Pulmonary artery endothelial cell (primary cell): Measurements from ENCODE around the gene CD8B. TPM values are rescaled to one million over a fixed set of nuclear protein-coding genes. Genes with fewer than 3 reads are reported as not detected.

ENCODE experiments used
- DNase-seq: peaks from one replicate; pipeline ENCODE4 v3.0.0-alpha.2; 2011; ENCODE audit warnings: low read depth, low spot score
- total RNA-seq: library from RNA; depleted of rRNA; stranded (reverse); fragments of >200 nt; gene quantifications from 2 replicates; pipeline ENCODE4 v1.2.3, GENCODE V29; 2014

The CD8B gene
- total RNA-seq, 1 donor from 2014 or later: not detected

DNA sequence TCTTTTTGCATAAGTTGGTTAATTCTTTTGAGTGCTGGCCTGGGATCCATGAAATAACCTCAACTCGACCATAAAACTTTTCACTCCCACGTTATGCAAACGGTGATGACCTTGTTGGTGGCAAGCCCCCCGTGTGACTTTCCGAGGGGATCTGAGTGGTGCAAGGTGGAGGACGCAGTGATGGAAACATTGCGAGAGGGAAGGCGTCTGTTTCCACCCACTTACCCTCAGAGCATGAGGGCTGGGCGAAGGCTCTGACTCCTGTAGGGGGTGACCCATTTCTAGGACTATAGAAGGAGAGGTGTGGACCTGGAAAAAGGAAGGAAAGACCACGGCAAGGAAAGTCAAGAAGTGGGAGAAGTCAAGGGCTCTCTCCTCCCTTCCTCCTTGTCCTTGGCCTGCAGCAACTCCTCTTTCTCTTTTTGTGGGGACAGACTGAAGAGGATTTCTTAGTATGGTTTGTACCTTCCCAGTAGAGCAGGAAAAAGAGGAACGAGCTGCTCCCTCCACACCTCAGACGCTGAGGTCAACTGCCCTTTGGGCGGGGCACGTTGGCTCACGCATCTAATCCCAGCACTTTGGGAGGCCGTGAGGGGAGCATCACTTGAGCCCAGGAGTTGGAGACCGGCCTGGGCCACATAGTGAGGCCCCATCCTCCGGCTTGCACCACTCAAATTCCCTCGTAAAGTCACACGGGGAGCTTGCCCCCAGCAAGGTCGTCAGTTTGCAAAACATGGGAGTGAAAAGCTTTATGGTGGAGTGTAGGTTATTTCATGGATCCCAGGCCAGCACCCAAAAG, 55.4 kb downstream of the CD8B start:
- DNase-seq: no peak

DNA sequence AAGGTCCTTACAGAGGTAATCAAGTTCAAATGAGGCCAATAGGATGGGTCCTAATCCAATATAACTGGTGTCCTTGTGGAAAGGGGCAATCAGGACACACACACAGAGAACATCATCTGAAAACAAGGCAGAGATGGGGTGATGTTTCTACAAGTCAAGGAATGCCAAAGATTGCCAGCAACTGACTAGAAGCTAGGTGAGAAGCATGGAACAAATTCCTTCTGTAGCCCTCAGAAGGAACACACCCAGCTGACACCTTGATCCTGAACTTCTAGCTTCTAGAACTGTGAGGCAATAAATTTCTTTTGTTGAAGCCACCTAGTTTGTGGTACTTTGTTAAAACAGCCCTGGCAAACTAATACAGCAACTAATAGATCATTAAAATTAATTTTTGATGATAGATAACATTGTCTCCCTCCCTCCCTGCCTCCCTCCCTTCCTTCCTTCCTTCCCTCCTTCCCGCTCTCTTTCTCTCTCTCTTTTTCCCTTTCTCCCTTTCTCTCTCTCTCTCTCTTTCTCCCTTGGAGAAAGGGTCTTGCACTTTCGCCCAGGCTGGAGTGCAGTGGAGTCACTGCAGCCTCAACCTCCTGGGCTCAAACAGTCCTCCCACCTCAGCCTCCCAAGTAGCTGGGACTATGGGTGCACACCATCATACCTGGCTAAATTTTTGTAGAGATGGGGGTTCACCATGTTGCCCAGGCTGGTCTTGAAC, 60.7 kb downstream of the CD8B start:
- no peak for DNase-seq

DNA sequence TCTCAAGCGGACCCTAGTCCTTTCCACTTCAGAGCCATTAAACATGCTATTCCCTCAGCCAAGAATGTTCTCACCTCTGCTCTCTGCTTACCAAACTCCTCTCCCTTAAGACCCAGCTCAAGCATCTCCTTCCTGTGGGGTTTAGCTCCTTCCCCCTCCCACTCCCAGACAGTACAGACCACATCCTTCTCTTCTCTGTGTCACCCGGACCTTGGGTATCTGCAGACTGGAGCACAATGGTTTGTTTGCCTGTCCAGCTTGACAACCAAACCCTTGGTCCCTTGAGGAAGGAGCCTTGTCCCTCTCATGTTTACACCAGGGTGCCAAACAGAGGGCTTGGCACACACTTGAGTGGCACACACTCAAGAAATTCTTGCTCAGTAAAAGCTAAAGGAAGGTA, 66.8 kb downstream of the CD8B start:
- no peak for DNase-seq

DNA sequence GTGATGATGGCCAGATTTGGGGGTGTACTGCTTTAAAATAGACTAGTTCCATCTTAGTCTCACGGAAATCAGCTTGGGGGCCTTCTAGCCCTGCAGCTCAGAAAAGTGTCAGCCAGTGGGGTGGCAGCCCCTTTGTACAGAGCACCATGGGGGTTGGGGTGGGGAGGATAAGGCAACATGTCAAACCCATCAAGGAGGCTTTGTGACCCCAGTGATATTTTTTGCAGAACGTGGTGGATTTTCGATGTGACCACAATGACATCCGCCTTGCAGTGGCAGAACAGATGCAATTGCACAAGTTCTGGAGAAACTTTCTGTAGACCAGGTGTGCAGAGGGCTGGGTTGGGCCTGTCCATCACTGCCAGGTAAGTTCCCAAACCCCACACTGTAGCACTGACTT, 67.9 kb downstream of the CD8B start:
- DNase-seq: no peak

DNA sequence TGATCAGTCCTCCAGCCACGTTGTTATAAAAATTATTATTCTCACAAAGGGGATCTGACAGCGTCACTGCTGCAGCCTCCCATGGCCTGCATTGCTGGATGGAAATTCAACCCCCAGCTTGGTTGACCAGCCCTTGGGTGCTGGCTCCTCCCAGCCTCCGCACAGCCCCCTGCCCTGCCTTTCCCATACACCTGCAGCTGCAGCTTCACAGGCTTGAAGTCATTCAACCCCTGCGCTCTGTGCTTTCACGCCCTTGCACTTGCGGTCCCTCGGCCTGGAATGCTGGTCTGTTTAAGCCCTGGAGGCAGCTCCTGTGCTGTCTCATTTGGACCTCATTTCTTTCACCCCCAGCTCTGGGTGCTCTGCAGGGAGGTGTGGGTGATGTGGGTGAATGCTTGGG, 70.1 kb downstream of the CD8B start:
- DNase-seq: no peak

DNA sequence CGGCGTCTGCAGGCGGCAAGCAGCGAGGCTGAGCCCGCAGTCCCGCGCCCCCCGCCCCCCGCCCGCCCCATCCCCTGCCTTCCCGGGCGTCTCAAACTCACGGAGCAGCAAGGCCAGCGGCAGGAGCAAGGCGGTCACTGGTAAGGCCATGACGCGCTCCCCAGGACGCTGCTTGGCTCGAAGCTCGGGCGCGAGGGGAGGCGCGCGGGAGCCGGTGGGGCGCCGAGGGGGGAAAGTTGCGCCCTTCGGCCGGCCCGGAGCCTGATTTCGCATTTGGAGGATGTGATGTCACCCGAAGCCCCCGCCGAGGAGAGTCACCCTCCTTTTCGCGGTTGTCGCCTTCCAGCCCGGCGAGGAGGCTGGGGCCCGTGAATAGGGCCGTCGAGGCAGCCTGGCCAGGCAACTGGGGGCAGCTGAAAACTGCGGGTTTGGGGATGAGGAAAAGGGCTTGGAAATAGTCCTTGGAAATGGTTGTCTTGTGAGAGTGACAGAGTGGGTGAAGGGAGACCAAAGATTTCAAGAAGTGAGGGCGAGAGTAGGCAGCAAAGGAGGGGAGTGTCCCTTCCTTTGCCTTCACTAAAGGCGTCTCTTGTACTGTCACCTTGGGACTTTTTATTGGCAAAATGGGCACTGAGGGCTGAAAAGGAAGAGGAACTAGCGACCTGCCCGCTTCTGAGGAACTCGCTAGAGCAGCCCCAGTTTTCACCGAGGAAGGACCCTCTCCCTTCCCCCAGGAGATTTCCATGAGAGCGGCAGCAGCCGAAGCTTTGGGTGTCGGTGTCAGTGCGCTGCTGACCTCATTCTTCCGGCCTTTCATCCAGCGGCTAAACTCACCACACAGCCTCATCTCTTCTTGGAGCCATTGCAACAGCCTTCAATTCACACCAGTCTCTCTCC, 70.8 kb downstream of the CD8B start, which contains the start of gene CD8A:
TSS of gene CD8A (minus strand) at position 238 of the 897 bp plus-strand sequence. CDS start at position 150, 88 bp downstream.
- DNase-seq: no peak

DNA sequence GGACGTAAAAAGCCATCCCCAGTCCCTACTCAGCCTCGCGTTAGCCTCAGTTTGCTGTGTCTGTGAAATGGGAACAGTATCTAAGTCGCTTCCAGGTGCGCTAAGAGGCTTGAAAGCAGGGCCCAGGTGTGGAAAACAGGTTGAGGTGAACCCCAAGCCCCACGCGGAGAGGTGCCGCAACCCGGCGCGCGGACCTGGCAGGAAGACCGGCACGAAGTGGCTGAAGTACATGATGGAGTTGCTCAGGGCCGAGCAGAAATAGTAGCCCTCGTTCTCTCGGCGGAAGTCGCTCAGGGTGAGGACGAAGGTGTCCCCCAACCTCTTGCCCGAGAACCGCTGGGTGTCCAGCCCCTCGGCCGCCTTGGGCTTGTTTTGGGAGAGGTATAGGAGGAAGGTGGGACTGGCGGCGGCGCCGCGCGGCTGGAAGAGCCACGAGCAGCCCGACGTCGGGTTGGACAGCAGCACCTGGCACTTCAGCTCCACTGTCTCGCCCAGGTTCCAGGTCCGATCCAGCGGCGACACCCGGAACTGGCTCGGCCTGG, 71.5 kb downstream of the CD8B start:
- DNase-seq: no peak

DNA sequence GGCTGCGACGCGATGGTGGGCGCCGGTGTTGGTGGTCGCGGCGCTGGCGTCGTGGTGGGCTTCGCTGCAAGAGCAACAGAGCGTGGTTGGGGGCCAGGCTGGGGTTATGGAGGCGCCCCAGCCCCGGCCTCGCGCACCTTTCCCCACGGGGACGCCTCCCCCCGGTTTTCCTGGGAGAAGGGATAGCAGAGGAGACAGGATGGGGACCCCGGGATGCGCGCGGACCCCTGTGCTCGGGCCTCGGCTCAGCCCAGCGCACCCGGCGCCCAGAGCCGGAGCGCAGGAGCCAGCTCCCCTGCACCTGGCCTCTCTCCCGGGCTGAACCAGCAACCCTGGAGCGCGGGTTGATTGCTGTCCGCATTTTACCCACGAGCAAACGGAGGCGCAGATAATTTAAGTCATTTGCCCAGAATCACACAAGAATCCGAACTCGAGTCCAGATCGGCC, 72.0 kb downstream of the CD8B start:
- DNase-seq: no peak

DNA sequence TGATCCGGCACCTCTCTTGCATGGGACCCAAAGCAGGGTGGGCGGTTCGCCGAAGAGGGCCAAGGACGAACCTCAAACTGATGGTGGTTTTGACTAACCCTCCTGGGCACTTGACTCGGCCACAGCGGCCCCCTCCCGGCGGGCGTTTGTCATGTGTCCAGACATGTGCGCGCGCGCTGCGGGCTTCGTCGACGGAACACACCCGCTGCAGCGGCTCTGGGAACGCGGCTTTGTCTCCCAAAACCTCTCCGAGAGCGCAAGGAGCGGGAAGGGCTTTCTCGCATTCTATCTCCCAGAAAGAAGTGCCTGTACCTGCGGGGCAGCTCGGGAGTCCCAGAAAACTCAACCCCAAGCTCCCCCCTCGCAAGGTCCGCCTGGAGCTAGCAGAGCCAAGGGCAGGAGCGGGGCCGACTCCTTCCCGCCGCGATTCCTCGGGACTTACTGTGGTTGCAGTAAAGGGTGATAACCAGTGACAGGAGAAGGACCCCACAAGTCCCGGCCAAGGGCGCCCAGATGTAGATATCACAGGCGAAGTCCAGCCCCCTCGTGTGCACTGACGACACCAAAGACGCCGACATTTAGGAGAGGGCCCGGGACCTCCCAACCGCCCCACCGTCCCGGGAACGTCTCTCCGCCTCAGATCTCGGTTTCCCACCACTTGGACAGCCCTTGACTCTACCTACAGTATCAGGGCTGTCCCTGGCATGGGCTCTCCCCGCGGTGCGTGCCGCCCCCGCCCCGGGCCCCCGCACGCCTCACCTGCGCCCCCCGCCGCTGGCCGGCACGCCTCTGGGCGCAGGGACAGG, 72.6 kb downstream of the CD8B start:
- no peak for DNase-seq

DNA sequence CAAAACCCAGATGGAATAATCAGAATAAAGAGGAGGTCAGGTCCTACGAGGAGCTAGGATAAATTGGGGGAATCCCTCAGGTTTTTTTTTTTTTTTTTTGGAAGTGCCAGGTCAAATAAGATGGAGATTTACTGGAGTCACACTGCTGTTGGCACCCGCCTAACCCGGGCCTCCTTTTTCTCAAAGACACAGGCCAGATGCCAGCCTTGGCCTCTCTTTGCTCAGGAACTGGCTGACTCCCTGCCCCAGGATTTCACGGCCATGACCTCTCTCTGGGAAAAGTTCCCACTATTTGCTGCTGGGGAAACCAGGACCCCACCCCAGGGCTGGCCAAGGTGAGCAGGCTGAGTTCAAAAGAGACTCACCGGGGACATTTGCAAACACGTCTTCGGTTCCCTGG, 73.5 kb downstream of the CD8B start:
- DNase-seq: no peak

DNA sequence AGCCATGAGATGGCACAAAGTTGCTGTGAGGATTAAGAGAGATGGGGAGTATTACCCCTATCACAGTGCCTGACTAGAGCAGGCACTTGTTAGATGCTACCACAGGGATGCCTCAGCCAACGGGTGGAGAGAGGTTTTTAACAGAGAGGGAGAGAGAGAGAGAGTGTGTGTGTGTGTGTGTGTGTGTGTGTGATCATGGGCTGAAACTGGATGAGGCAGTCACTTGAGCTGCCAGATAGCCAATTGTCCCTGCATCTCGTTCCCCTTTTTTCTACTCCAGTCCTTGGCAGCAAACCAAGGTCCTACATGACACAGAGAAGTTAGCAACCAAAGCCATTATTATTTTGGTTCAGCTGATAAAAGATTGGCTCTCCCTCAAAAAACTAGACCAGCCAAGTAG, 74.0 kb downstream of the CD8B start:
- no peak for DNase-seq

DNA sequence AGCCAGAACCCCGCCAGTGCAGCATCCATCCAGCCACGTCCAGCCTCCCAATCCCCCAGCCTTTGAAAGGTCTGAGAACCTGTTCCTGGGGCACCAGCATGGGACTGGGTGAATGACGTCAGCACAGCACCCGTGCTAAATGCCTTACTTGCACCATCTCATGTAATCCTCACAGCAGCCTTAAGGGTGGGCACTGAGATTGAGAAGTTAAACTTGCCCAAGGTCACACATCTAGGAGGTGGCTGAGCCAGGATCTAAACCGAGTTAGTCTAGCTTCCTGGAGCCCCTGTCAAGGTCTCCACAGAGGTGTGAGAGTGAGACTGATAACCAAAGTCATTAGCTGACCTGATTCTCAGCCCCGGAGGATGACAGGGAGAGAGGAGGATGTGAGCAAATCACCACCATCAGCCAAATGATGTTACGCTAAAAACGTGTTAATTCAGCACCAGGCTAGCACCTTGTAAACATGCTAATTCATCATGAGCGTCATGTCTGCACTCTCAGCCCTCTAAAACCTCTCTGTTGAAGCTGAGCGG, 75.6 kb downstream of the CD8B start:
- no peak for DNase-seq

DNA sequence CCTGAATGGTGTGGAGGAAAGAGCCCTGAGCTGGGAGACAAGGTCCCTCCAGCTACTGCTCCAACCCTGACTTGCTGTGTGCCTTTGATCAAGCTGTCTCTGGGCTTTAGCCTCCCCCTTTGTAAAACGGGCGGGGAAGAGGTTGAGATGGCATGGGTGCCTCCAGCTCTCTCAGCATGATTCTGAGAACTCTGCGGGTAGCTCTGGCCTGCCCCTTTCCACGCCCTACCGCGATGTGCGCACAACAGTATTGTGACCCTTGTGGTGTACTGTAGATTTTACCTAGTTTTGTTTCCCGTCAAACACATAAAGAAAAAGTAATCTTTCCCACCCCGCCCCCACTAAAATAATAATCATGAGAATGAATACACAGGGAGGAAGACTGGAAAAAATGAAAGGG, 76.2 kb downstream of the CD8B start:
- DNase-seq: no peak

DNA sequence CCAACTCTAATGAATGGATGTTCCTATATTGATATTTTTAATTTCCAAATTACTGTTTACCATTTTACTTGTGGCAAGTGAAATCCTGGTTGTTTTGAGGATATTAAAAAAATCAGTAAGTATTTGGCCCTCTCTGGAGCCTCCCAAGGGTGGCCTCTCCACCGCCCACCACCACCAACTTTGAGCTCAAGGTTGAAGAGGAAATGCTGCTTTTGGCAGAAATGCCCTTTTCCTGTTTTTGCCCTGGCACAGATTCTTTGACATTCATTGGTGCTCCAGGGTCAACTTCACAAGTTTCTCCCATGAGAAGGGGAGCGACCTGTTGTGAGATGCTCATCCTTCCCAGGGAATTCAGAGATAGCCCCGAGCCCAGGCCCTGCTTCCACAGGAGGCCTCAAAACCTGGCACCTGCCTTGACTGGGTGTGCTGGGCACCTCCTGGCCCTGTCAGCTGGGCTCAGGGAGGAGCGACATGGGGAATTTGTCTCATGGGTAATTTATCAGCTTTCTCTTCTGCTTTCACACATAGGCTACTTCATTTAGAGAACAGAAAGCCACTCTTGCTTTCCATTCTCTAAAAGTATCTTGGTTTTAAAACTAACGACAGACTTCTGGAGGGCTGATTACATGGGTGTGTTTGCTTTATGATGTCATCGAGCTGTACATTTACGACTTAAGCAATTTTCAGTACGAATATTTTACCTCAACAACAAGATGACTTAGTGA, 77.9 kb downstream of the CD8B start:
- DNase-seq: no peak

DNA sequence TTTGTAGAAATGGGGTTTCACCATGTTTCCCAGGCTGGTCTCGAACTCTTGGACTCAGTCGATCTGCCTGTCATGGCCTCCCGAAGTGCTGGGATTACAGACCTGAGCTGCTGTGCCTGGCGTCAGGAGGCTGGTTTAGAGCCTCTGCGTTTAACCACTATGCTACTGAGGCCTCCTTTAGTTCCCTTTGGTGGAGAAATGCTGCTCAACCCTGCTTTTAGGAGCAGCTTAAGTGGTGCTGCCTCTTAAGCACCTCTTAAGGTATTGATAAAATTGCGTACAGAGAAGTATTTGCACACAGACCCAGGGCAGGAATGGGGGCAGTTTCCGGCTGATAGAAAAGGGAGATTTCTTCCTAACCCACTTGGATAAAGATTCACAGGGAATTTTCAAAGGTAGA, 78.9 kb downstream of the CD8B start:
- DNase-seq: no peak

DNA sequence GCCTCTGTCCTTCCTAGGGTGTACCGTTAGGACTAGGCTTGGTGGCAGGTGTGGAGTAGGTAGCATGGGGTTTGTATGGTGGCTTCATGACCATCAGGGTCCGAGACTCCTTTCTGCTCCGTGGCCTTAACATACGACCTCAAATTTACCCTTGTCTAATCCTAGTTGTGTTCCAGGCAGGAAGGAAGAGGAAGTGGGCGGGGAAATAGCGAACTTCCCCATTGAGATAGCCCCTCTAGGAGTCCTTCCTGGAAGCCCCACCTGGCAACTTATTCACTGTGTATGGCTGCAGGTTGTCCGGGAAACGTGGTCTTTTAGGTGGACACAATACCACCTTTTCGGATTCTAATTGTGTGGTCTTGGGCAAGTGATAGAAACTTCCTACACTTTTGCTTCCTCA, 80.3 kb downstream of the CD8B start:
- DNase-seq: no peak

DNA sequence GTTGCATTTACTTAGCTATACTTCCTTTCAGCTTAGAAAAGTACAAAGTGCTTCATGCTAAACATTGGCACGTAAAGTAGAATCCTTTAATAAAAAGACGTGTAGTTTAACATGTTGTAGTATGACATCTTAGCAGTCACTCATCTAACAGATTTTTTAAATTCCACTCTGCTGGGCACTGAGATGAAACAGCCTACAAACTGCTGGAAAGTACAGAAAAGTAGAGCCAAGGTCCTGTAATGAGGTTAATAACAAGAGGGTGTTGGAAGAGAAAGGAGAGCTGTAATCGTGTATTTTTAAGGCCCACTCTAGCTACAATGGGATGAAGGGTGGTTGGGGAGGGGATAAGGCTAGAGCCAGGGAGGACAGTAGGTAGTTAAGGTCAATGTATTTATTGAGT, 81.7 kb downstream of the CD8B start:
- DNase-seq: no peak

DNA sequence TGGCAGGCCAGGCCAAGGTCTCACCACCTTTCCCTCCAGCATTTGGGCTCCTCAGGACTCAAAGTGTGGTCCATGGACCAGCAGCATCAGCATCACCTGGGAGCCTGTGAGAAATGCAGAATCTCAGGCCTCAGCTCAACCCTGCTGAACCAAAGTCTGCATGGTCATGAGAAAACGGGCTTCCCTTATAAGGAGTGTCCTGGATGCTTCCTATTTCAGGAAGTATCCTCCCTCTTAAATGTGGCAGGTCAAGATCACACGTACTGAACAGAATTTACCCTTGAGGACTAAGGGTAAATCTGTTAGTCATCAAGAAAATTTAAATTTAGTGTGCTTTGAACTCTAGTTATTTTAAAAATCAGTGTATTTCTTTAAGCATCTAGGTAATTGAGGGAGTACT, 82.7 kb downstream of the CD8B start:
- DNase-seq: no peak

DNA sequence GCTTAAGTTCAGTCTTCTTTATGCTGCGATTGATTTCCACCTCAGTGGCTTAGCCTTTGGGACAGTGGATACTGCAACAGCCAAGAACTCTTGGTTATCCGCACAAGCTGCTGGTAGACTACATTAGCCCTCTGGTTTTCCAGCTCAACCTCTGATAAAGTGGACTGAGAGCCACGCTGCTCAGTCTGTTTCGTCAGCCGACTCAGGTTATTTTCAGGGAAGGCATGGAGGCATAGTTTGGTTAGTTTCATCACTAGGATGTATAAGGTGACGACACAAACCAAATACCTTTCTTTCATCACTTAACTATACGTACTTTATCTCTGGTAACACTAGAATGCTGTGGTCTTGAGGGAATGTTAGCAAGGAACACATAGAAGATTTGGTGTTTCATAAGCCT, 85.2 kb downstream of the CD8B start:
- DNase-seq: no peak

DNA sequence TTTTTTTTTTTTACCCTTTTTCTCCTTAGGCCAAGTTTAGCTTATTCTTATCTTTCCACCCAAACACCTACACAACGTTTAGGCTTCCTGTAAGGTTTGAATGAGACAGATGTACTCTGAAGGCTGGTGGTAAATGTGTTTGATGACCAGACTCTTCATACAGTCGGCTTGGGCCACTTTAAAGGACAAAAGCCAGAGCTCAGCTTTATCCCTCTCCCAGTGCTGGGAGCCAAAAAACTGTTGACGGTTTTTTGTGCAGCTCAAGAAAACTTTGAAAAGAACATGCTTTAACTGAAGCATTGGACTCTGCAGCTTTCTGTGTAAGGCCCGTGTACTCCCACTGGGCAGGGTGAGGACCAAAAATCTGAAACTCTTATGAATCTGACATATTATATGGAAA, 86.3 kb downstream of the CD8B start:
- DNase-seq: no peak
